ENCODE measurements around the gene ZBTB7C.

ZBTB7C gene

GRCh38 chr18:48324651-48325050 lies 84.5 kb downstream of the ZBTB7C start:
- no peak for DNase-seq (ENCODE audit: low read depth)

- DNase-seq (ENCODE audit: low read depth) = no peak
Measured at GRCh38 chr18:48323151-48323550, 86.0 kb downstream of the ZBTB7C start.

GRCh38 chr18:48321536-48321935 lies 87.6 kb downstream of the ZBTB7C start:
- no peak for DNase-seq (ENCODE audit: low read depth)

- DNase-seq (ENCODE audit: low read depth) = no peak
Measured at GRCh38 chr18:48321121-48321520, 88.1 kb downstream of the ZBTB7C start.

- DNase-seq (ENCODE audit: low read depth) = no peak
Measured at GRCh38 chr18:48320639-48320945, 88.6 kb downstream of the ZBTB7C start.

GRCh38 chr18:48319801-48320638 lies 89.2 kb downstream of the ZBTB7C start:
- DNase-seq (ENCODE audit: low read depth) = no peak

- DNase-seq (ENCODE audit: low read depth) = no peak
Measured at GRCh38 chr18:48318436-48318835, 90.7 kb downstream of the ZBTB7C start.

- no peak for DNase-seq (ENCODE audit: low read depth)
Measured at GRCh38 chr18:48317781-48318381, 91.3 kb downstream of the ZBTB7C start.

GRCh38 chr18:48316177-48316576 lies 93.0 kb downstream of the ZBTB7C start:
- no peak for DNase-seq (ENCODE audit: low read depth)

GRCh38 chr18:48314690-48315089 lies 94.5 kb downstream of the ZBTB7C start:
- DNase-seq (ENCODE audit: low read depth) = no peak

GRCh38 chr18:48313792-48314191 lies 95.4 kb downstream of the ZBTB7C start:
- no peak for DNase-seq (ENCODE audit: low read depth)

- no peak for DNase-seq (ENCODE audit: low read depth)
Measured at GRCh38 chr18:48312066-48312465, 97.1 kb downstream of the ZBTB7C start.

- DNase-seq (ENCODE audit: low read depth) = no peak
Measured at GRCh38 chr18:48310999-48311398, 98.2 kb downstream of the ZBTB7C start.

- DNase-seq (ENCODE audit: low read depth) = no peak
Measured at GRCh38 chr18:48310353-48310752, 98.8 kb downstream of the ZBTB7C start.

GRCh38 chr18:48308755-48309575 lies 100.2 kb downstream of the ZBTB7C start:
- DNase-seq (ENCODE audit: low read depth) = no peak

GRCh38 chr18:48308027-48308635 lies 101.1 kb downstream of the ZBTB7C start:
- DNase-seq (ENCODE audit: low read depth) = no peak

- DNase-seq (ENCODE audit: low read depth) = no peak
Measured at GRCh38 chr18:48306838-48307237, 102.3 kb downstream of the ZBTB7C start.

- no peak for DNase-seq (ENCODE audit: low read depth)
Measured at GRCh38 chr18:48304906-48305693, 104.1 kb downstream of the ZBTB7C start.

GRCh38 chr18:48303883-48304282 lies 105.3 kb downstream of the ZBTB7C start:
- DNase-seq (ENCODE audit: low read depth) = no peak

- DNase-seq (ENCODE audit: low read depth) = no peak
Measured at GRCh38 chr18:48302736-48303135, 106.4 kb downstream of the ZBTB7C start.

- DNase-seq (ENCODE audit: low read depth) = no peak
Measured at GRCh38 chr18:48300463-48300961, 108.7 kb downstream of the ZBTB7C start.

- DNase-seq (ENCODE audit: low read depth) = no peak
Measured at GRCh38 chr18:48297139-48297538, 112.0 kb downstream of the ZBTB7C start.

All from activated T-cell treated with anti-CD3 and anti-CD28 coated beads for 1 hour (primary cell).